ENCODE data around the gene WBP2NL.

WBP2NL gene

GRCh38 chr22:41970601-41971000, 28.0 kb upstream of the WBP2NL start:
- no peaks in the 10 kb centered on the region for H3K9me3 ChIP-seq
- H3K27me3 ChIP-seq = peaks cover 1% of the 10 kb centered on the region
- peaks cover 18% of the 10 kb centered on the region for H3K4me1 ChIP-seq
- H3K4me3 ChIP-seq (ENCODE audit: low read depth, low read length) = no peak overlapping the region
- no peaks in the 10 kb centered on the region for H3K36me3 ChIP-seq
- TF ChIP-seq CTCF (IDR thresholded peaks at IDR 0.05; ENCODE audit: low read depth, low read length) = no peak
- no peak for DNase-seq

- Histone ChIP-seq H3K4me3 (ENCODE audit: low read depth, low read length) (no peak overlapping the region), H3K36me3 (no peaks in the 10 kb centered on the region), H3K4me1 (peaks cover 20% of the 10 kb centered on the region), H3K27me3 (peaks cover 9% of the 10 kb centered on the region), H3K9me3 (no peaks in the 10 kb centered on the region)
- no peak for TF ChIP-seq CTCF (IDR thresholded peaks at IDR 0.05; ENCODE audit: low read depth, low read length)
- DNase-seq = no peak
These were observed 27.2 kb upstream of the WBP2NL start for GRCh38 chr22:41971431-41971830.

- Histone ChIP-seq H3K4me1 (peaks cover 2% of the 10 kb centered on the region; the same call in 1 of the 2 replicates), H3K36me3 (no peaks in the 10 kb centered on the region), H3K27me3 (peaks cover 16% of the 10 kb centered on the region), H3K4me3 (ENCODE audit: low read depth, low read length) (no peak overlapping the region), H3K9me3 (no peaks in the 10 kb centered on the region)
- TF ChIP-seq CTCF (IDR thresholded peaks at IDR 0.05; ENCODE audit: low read depth, low read length) = no peak
- no peak for DNase-seq
These were observed 23.8 kb upstream of the WBP2NL start for GRCh38 chr22:41974691-41975290.

GRCh38 chr22:41975299-41976069, 23.1 kb upstream of the WBP2NL start:
- no peak for TF ChIP-seq CTCF (IDR thresholded peaks at IDR 0.05; ENCODE audit: low read depth, low read length)
- Histone ChIP-seq H3K36me3 (no peaks in the 10 kb centered on the region), H3K27me3 (peaks cover 16% of the 10 kb centered on the region), H3K9me3 (no peaks in the 10 kb centered on the region), H3K4me3 (ENCODE audit: low read depth, low read length) (no peak overlapping the region), H3K4me1 (peaks cover 2% of the 10 kb centered on the region; the same call in 1 of the 2 replicates)
- DNase-seq = no peak

- Histone ChIP-seq H3K27me3 (peaks cover 16% of the 10 kb centered on the region), H3K4me3 (ENCODE audit: low read depth, low read length) (peak overlapping the region; percentile 51), H3K4me1 (peaks cover 2% of the 10 kb centered on the region; the same call in 1 of the 2 replicates), H3K36me3 (no peaks in the 10 kb centered on the region), H3K9me3 (no peaks in the 10 kb centered on the region)
- peak; percentile 72 for DNase-seq
- TF ChIP-seq CTCF (IDR thresholded peaks at IDR 0.05; ENCODE audit: low read depth, low read length) = no peak
These were observed 22.3 kb upstream of the WBP2NL start for GRCh38 chr22:41976070-41976901.

Data from BE2C (cell line).